Measurements from ENCODE around the gene BMP2.

The BMP2 gene

GRCh38 chr20:6768228-6769140 is 998 bp downstream of the BMP2 start:
- DNase-seq = no peak

DNA sequence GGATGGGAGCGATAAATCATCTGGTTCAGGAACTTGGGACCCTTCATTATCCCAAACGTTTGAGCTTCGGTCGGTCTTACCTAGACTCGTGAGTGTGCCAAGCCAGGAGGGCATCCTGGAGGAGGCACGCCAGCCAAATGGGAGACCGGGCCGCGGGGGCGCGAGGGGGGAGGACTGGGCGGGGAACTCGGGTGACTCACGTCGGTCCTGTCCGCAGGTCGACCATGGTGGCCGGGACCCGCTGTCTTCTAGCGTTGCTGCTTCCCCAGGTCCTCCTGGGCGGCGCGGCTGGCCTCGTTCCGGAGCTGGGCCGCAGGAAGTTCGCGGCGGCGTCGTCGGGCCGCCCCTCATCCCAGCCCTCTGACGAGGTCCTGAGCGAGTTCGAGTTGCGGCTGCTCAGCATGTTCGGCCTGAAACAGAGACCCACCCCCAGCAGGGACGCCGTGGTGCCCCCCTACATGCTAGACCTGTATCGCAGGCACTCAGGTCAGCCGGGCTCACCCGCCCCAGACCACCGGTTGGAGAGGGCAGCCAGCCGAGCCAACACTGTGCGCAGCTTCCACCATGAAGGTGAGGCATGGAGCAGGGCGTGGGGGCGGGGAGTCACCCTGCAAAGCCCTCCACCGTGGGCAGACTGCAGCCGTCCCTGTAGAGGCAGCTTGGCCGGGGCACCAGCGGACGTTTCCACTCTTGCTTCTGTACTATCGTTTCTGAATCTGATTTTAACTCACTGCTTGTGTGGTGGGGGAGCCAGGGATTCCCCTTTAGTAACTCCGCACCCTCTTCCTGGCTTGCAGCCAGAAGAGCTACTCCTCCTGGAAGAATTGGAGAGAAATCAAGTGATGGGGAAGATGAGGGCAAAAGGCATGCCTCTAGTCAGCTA is 2.7 kb downstream of the BMP2 start:
- DNase-seq = no peak

GRCh38 chr20:6770786-6771100 is 3.3 kb downstream of the BMP2 start:
- no peak for DNase-seq

GRCh38 chr20:6780433-6781190 is 13.1 kb downstream of the BMP2 start:
- DNase-seq = peak; percentile 65

DNA sequence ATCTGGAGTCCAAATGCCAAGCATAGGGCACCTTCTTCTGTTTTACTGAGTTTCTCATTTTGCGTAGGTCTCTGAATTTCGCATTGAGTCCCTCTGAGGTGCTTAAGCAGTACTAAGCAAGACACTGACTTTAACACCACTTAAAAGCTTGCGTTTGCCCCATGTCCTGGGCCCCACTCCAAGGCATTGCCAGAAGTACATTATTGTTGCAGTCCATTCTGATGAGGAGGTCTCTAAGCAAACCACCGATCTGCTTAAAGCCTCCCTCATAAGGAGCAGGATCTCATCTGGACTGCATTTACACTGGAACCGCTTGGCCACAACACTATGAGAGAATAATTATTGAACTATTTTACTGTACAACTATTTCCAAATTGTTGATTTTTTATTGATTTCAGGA is 16.3 kb downstream of the BMP2 start:
- no peak for DNase-seq

DNA sequence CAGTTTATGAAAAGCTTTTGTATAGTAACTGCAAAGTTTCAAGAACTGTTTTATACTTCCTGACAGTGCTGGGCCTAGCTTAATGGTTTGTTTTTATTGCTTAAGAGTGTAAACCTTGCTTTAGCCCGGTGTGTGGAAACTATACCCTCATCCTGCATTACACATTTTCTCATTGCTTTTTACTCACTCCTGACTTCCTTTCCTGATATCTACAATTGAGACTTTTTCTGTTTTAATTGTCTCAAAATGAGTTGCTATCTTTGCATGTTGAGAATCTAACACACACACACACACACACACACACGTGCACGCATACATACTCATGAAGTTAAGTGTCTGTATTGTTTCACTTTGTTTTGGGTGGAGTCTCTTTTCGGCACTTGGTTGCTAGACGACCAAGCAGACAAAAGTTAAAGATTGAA is 16.7 kb downstream of the BMP2 start:
- no peak for DNase-seq

DNA sequence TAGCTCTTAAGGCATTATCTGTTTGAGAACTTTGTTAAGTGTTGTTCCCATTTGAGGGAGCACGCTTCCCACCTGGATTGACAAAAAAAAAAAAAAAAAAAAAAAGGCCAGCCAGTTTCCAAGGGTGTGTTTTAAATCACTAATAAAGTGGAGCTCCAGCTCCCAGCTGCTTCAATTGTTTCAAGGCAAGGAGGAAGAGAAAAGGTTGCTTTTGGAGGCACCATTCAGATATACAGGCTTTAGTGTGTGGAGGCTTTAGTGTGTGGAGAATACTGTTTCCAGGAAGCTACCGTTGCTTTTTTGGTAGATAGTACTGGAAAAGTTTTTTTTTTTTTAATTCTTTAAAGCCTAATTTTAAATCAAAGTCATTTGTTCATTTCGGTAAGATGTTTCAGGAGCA is 17.3 kb downstream of the BMP2 start:
- DNase-seq = no peak

DNA sequence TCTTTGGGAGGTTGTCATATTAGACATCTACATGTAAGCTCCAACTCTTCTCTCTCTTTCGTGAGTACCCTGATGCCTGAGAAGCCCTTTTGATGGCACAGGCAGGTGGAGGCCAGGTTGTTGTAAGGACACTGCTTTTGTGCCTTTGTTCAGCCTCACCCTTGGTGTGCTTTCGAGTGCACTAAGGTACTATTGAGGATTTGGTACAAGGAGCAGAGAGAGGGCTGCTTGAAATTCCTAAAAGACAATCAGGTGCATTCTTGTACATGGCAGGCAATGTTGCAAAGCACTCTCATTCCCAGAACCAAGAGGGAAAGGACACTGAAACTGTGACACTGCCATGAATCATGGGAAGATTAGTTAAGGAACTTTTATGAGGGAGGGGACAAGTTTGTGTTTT is 19.1 kb downstream of the BMP2 start:
- no peak for DNase-seq

- no peak for DNase-seq
These were observed 25.3 kb downstream of the BMP2 start for GRCh38 chr20:6792789-6793188.

DNA sequence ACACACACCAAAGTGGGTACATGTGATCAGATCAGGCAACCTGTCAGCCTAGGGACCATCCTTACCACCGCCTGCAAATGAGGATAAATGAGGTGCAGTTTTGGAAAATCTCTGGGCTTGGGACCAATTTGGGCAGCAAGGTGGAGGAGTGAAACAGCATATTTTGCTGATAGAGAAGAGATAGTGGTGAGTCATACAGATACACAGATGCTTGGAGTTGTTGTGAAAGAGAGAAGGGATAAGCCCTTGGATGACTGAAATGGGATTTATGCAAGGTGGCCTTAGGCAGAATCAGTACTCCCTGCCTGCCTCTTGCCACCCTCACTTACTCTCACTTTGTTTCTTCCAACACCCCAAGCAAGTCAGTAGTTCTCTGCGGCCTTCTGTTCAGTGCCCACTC is 34.7 kb downstream of the BMP2 start:
- DNase-seq = no peak

- no peak for DNase-seq
These were observed 38.8 kb downstream of the BMP2 start for GRCh38 chr20:6806275-6806674.

GRCh38 chr20:6811262-6812035 is 44.0 kb downstream of the BMP2 start:
- no peak for DNase-seq

GRCh38 chr20:6812530-6812929 is 45.0 kb downstream of the BMP2 start:
- no peak for DNase-seq

DNA sequence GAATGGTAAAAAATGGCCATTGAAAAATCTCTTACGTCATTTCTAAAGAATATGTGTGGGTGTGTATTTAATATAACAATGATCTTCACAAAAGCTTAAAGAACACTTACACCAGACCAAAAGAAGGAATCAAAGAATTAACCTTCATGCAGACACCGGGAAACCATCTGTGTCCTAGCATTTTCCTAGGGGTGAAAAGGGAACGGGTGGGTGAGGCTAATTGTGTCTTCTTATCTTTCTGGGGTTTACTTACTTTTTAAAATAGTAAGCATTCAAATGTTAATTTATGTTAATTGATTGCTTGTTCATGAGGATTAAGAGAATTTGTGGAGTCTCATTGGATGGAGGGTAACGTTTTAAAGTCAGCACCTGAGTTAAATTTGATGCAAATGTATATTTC is 47.5 kb downstream of the BMP2 start:
- DNase-seq = no peak

- no peak for DNase-seq
These were observed 50.7 kb downstream of the BMP2 start for GRCh38 chr20:6818033-6818808.

DNA sequence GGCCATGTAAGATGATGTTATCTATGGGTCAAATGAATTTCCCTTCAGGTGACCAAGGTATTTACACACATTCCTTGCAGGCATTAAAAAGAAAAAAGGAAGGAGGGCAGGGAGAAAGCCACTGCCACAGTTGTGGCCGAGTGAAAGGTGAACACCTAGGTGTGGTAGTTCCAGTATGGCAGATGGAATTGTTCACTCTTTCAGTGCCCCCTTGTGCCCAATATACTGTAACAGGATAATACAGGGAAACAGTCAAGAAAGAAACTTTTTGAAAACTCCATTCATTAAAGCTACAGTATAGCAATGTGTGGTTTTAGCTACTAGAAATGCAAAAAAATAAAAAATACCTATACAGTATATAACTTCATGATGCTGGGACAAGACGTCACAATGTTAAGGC is 52.1 kb downstream of the BMP2 start:
- no peak for DNase-seq

DNA sequence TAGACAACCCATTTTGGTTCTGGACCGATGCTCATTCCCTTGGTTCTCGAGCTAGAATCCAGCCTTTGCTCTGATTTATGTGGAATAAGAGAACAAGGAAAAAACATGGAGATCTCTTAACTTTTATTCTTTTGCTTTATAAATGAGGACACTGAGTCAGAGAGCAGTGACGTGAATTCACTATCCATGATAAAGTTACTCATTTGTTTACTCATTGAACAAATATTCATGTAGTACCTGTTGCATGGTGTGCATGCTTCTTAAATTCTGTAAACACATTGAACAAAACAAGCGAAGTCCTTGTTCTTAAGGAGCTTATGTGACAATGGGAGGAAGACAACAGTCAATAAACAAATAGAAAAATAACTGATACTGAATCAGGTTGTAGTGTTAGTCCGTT is 56.9 kb downstream of the BMP2 start:
- no peak for DNase-seq

DNA sequence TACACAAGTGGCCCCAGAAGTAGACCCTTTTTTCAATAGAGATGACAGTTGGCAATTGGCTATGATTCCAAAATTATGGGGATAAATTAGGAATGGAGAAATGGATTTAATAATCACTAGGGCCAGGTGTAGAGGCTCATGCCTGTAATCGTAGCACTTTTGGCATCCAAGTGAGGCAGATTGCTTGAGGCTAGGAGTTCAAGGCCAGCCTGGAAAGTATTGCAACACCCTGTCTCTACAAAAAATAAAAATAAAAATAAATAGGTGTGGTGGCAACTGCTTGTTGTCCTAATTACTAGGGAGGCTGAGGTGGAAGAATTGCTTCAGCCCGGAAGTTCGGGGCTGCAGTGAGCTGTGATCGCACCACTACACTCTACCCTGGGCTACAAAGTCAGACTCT is 60.0 kb downstream of the BMP2 start:
- no peak for DNase-seq

DNA sequence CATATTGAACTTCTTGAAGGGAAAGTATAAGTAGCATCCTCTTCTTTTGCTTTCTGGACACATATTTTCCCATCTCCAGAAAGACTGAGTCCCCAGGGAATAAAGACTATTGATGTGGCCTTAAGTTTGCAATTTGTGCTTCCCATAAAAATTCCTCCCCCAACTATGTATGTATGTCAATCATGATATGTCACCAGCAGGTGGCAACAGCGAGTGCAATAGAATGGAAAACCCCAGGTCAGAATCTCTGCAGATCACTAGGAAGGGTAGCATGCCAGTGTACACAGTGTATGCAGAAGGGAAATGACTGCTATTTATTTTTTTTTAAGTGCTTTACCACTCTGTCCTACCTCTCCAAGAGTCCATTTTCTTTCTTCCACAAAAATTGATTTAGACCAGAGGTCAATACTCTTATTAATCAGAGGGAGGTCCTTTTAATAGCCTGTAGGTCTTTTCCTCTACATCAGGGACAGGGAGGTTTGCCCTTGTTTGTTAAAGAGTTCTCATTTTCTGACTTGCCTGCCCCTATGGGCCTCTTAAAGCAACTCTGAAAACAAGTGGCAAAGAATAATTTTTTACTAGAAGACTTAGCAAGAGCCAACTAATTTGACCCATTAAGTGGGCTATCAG is 61.4 kb downstream of the BMP2 start:
- DNase-seq = peak; percentile 50

GRCh38 chr20:6829510-6830116 is 62.1 kb downstream of the BMP2 start:
- DNase-seq = no peak

Measured in NCI-H1092 (cell line).